Left renal cortex interstitium (tissue), 4 donors: ENCODE data around the gene ZNRF4. TPM values are rescaled to one million over a fixed set of nuclear protein-coding genes. Genes with fewer than 3 reads are reported as not detected.
"Not testable (repeated sequence)": the region's sequence is repeated elsewhere in the genome, so short reads cannot be mapped to it uniquely, and the experiment has no call there.

ENCODE experiments used
- DNase-seq, 4 donors: peaks; one replicate each; pipeline ENCODE4 v3.0.0-alpha.2; 2013; ENCODE audit warnings: low read depth in 4 of 4, low spot score in 2 of 4, missing footprints in 1 of 4
- polyA plus RNA-seq, 4 donors: library from polyadenylated mRNA; unstranded; fragments of 120-200 nt; gene quantifications; one replicate each; pipeline ENCODE4 v1.2.1, GENCODE V29; 2013; ENCODE audit not compliant: insufficient read length in 4 of 4

The ZNRF4 gene
- not detected for polyA plus RNA-seq

DNA sequence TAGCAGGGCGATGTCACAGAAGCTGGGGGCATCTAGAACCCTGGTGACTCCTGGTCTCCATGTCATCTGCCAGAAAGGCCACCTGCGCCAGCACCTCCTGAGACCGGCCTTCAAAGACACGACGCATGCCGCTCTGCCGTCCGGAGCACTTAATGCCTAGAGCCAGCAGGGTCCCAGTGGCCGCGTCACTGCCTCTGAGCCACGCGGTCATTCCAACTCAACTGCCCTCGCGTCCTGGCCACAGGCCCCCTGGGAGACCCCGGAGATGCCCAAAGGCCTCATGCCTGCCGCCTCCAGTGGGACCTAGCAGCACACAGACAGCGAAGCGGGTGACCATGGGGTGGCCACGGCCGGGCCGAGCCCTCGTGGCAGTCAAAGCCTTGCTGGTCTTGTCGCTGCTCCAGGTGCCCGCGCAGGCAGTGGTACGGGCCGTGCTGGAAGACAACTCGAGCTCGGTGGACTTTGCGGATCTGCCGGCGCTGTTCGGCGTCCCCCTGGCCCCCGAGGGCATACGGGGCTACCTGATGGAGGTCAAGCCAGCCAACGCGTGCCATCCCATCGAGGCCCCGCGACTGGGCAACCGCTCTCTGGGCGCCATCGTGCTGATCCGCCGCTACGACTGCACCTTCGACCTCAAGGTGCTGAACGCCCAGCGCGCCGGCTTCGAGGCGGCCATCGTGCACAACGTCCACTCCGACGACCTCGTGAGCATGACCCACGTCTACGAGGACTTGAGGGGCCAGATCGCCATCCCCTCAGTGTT lies at the start of gene ZNRF4:
Gene ZNRF4 (plus strand): TSS at position 51 of the 763 bp plus-strand sequence. CDS start 75 bp downstream, at position 126.
- no peak for DNase-seq

- DNase-seq, result not testable (repeated sequence)
Measured at GRCh38 chr19:5406198-5406597, 49.0 kb upstream of the ZNRF4 start.

DNA sequence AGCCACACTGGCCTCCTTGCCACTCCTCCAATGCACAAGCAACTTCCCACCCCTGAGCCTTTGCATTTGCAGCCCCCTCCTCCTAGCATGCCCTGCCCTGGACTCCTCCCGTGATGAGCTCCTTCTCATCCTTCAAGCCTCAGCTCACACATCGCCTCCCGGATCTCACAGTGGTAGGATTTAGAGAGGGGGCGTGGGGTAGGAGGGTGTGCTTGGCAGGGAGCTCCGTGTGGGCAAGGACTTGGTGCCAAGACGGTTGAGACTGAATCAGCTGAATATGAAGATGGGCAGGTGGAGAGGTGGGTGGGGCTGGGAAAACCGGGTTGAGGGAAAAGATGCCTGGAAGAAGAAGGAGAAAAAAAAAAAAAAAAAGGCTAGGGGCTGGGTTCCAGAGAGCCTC lies 48.4 kb upstream of the ZNRF4 start:
- no peak for DNase-seq

- no peak for DNase-seq
Measured at GRCh38 chr19:5407356-5407755, 47.9 kb upstream of the ZNRF4 start.

DNA sequence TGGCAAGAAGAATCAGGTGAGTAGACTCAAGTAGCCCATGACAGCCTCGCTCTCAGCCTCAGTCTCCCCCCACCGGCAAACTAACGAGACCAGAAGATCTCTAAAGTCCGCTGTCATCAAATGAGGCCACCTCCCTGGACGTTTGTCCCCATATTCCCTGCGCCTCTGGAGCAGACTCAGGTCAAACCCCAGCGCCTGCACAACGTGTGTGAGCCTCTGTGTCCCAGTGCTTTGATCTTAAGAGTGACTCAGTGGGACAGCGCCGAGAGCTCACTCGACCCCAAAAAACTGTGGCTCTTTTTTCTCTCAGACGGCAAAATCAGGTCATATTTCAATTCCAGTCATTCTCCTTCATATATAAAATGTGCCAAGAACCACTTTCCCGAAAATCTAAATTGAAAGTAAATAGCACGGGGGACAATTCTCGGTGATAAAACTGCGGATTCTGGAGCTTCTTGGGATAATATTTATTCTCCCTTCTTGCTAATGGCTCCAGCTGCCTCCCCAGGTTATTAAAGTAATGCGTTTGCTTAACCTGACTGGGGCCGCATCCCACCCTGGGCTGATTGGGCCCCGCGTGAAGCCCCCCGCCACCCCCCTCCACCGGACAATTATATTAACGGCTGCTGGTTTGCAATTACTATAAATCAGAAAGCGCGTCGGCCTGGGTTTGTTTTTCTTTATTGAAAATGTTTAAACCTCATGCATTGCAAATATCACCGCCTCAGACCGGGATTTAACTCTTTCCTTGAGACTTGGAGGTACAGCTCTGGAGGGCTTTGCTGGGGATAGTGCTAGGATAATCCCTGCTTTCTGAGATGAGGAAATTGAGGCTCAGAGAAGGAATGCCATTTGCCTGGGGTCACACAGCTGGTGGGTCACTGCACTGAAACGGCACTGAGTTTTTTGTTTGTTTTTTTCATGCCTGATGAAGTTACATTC lies 37.5 kb upstream of the ZNRF4 start:
- no peak for DNase-seq

GRCh38 chr19:5418677-5419076 lies 36.5 kb upstream of the ZNRF4 start:
- DNase-seq, result no peak

GRCh38 chr19:5420953-5421352 lies 34.3 kb upstream of the ZNRF4 start:
- DNase-seq, result no peak

DNA sequence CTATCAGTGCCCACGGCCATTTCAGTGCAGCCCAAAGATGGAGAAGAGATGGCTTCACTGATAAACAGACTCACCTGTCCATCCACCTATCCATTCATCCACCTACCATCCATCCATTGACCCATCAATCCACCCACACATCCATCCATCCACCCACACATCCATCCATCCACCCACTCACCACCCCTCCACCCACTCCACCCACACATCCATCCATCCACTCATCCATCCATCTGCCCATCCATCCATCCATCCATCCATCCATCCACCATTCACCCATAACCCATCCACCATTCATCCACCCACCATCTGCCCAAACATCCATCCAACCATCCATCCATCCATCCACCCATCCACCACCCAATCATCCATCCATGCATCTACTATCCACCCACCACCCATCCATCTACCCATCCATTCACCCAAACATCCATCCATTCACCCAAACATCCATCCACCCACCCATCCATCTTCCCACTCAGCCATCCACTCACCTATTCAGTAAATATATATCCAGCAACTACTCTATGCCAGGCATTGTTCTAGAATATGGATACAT lies 31.6 kb upstream of the ZNRF4 start:
- no peak for DNase-seq

GRCh38 chr19:5424192-5424973 lies 30.8 kb upstream of the ZNRF4 start:
- no peak for DNase-seq

DNA sequence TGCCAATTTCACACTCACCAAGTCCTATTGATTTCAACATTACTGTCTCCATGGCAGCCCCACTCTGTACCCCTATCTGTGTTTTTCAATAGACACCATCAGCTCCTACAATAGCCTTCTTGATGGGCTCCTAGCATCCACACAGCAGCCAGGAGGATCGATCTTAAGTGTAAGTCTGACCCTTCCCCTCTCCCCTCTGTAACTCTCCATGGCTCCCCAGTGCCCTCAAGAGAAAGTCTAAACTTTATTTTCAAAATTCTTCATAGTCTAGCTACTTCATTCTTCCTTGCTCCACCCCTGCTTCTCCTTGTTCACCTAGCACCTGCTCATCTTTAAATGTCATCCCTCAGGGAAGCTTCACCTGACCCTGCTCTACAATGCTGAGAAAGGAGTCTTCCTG lies 30.0 kb upstream of the ZNRF4 start:
- no peak for DNase-seq

- DNase-seq, result no peak
Measured at GRCh38 chr19:5430237-5430636, 25.0 kb upstream of the ZNRF4 start.

- DNase-seq, result no peak
Measured at GRCh38 chr19:5432687-5433086, 22.5 kb upstream of the ZNRF4 start.

GRCh38 chr19:5434351-5434917 lies 20.8 kb upstream of the ZNRF4 start:
- no peak for DNase-seq

DNA sequence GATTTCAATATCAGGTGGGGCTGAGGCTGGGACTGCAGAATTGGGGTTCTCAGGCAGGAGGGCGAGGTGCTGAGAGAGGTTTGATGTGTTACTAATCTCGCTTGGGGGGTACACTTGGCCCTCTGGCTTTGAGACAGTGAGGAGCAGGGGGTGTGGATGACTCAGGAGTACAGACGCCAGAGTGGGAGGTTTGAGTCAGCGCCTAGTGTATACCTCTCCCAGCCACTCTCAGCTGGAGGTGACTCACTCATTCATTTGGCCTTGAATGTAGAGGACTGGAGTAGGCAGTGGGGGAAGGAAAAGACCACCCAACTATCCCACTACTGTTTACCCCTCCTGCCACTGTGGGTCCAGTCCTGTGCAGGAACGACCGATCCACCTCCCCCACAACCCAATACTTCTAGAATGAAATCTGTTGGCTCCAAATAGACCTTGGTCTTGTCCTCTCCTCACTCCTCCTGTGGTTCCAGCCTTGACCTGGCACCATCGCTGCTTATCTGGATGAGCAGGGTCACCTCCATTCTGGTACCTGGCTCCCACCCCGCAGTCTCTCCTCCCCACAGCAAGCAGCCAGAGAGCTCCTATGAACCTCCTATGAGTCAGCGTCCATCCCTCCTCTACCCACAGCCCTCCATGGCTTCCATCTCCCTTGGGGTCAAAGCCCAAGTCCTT lies 20.1 kb upstream of the ZNRF4 start:
- DNase-seq, result no peak

DNA sequence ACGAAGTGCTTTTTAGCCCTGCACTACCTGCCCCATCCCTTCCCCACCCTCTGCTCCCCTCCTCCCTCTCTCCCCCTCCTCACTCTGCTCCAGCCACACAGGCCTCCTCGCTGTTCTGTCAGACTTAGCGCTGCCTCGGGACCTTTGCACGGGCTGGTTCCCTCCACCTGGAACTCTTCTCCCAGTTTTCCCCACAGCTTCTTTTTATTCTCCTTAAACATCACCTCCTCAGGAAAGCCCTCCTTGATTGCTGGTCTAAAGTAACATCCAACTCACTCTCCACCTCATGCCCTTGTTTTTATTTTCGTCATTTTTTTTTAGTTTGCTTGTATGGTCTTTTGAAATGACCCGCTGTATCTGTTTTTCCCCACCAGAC lies 19.6 kb upstream of the ZNRF4 start:
- DNase-seq, result no peak

DNA sequence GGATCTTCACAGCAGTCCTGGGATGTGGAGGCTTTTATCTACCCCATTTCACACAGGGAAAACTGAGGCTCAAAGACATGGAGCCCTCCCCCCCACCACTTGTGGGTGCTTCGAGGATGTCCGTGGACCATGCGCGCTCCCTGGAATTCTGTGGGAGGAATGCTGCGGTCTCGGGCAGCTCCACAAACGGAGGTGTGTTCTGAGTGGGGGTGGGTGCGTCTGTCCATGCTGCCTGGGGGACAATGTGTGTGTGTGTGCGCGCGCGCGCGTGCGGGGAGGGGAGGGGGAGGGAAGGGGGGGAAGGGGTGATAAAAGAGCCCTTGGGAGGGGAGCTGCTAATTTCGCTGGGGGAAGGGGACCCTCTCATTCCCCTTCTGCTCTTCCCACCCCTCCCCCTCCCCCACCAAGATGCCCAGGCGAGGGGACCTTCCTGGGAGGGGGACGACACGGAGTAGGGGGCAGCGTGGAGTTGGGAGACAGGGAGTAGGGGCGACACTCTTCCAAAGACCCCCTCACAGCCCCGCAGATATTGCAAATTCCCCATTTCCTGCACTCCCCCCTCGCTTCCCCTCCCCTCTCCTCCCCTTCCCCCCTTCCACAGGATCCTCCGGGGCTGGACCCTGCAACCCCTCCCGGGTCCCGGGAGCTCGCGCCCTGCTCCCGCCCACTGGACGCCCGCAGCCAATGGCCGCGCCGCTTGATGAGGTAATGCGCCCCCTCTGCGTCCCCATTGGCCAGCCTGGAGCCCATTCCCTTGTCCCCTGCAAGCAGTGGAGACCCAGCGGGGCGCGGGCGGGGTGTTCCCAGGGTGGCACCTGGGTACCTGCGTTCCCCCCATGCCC lies 18.9 kb upstream of the ZNRF4 start:
- peak in 3 of 4 donors; percentile 44 to 62 (median 47) for DNase-seq

GRCh38 chr19:5436948-5437306 lies 18.3 kb upstream of the ZNRF4 start:
- DNase-seq, result no peak

- not testable (repeated sequence) for DNase-seq
Measured at GRCh38 chr19:5438756-5439155, 16.5 kb upstream of the ZNRF4 start.

DNA sequence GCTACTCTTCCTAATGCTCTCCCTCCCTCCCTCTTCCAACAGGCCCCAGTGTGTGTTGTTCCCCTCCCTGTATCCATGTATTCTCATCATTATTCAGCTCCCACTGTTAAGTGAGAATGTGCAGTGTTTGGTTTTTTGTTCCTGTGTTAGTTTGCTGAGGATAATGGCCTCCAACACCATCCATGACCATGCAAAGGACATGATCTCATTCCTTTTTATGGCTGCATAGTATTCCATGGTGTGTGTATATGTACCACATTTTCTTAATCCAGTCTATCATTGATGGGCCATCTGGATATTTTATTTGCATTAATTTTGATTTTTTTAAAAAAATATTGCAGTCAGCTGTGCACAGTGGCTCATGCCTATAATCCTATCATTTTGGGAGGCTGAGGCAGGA lies 15.8 kb upstream of the ZNRF4 start:
- no peak for DNase-seq
